HG03457 (cell line): Measurements from ENCODE around the gene FHIT.

Source experiments
- ATAC-seq: cut with Tn5 transposase; IDR thresholded peaks from one replicate; pipeline ENCODE4 v1.9.1; 2021; ENCODE audit warnings: moderate number of reproducible peaks; ENCODE audit not compliant: unreplicated experiment

FHIT gene

DNA sequence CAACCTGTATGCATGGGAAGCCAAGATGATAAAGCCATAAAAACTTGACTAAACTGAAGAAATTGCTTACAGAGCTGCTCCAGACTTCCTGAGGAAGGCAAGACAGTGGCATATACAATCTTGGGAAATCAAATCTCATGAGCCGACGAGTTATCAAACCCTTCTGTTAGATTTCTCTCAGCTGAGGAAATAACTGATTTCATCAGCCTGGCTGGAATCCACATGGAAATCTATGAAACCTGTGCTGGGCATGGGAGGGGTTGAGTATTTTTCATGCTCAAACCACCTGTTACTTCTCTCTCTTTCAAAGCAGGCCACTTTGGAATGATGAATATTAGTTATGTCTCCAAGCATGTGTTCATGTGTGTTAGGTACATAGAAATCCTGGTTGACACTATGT is 727.7 kb downstream of the FHIT start:
- no peak for ATAC-seq

DNA sequence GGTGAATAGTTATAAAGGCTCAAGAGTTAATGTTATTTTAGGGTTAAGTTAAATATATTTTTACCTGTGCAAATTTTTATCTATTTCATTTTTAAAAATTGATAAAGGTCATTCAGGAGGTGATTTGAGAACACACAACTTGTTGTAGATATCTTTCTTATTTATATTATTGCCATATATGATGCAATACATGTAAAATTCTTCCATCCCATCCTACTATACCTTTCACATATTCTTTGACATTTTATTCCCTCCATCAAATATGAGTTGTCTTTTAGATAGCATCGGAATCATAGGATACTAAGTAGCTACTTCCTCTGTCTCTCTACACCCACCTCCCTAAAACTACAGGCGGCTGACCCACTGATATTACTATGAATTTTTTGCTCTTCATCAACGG is 734.1 kb downstream of the FHIT start:
- ATAC-seq, result no peak

- ATAC-seq, result no peak
These were observed 736.4 kb downstream of the FHIT start for GRCh38 chr3:60514866-60515265.

DNA sequence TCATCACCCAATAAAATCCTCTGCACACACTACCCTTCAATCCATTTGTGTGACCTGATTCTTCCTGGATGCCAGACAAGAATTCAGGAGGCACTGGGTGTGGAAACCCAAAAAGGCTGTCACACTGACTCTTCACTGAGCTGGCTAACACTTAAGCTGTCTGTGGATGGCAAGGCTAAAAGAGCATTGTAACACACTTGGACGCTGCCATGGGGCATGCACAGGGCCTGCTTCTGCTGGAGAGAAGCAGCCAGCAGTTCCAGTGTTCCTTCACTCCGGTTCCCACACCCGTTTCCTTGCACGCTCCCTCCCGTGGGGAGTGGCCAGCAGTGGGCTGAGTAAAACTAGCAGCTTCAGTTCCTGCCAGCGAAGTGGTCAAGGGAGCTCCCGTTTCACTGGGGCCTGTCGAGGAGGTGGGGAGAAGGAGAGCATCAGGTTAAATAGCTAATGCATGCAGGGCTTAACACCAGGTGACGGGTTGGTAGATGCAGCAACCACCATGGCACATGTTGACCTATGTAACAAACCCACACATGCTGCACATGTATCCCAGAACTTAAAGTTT is 737.1 kb downstream of the FHIT start:
- ATAC-seq, result no peak

DNA sequence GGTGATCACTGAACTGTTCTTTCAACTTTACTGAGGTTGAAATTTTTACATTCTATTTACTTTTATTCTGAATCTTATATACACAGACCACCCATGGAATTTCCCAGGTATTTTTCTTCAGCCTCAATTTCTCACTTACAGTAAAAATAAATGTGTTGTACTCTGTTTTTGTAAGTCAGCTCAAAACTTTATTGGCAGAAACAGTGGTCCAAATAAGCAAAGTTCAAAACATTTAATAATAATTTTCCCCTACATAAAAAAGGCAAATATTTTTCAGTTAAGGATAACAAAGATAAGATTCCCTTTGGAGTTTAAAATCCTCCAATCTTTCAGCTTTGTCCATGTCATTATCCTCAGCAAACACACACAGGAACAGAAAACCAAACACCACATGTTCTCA is 738.0 kb downstream of the FHIT start:
- no peak for ATAC-seq

GRCh38 chr3:60512506-60512905 is 738.7 kb downstream of the FHIT start:
- no peak for ATAC-seq

DNA sequence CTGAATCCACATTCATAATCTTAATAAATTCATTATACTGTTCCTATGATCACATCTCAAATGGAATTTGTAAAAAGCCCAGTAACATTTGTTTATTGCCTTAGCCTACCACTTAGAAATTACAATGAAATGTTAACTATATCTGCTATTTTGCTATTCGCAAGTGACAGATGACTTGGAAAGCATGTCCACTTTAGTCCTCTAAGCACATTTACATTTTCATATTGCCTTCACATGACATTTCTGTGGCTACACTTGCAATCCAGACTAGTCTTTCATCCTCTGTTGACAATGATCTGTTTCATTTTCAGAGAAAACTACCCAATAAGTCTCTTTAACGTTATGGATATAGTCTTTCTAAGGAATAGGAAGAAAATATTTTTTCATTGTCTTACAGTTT is 741.8 kb downstream of the FHIT start:
- ATAC-seq, result no peak

GRCh38 chr3:60504827-60505457 is 746.3 kb downstream of the FHIT start:
- ATAC-seq, result no peak

DNA sequence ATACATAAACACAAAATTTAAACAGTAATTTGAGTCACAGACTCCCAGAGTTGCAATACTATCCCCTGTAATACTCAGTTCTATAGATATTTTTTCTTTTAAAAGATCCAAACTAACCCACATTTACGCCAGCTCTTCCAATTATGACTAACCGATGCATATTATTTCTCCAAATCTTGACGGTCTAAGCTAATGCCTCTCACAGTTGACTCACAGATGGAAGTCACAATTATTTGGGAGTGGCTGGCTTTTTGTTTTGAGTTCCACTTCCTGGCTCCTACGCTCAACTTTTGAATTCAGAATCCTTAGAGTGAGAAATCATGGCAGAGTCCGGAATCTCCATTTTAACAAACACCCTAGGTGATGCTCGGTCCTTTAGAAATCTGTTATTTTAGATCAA is 749.9 kb downstream of the FHIT start:
- ATAC-seq, result no peak

DNA sequence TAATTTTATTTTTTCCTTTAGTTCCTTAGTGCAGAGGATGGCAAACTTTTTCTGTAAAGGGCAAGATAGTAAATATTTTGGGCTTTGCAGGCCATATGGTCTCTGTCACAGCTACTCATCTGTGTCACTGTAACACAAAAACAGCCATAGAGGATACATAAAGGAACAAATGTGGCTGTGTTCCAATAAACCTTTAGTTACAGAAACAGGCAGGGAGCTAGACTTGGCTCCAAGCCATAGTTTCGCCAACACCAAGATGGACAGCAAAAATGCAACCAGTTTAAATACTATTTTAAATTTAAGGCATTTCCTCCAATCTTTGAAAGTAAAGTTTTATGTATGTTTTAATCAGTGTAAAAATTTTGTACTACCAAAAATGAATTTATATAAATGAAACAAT is 753.4 kb downstream of the FHIT start:
- ATAC-seq, result no peak

GRCh38 chr3:60490992-60491391 is 760.3 kb downstream of the FHIT start:
- no peak for ATAC-seq

GRCh38 chr3:60475096-60475495 is 776.2 kb downstream of the FHIT start:
- no peak for ATAC-seq

GRCh38 chr3:60469481-60469880 is 781.8 kb downstream of the FHIT start:
- ATAC-seq, result no peak

- no peak for ATAC-seq
These were observed 787.6 kb downstream of the FHIT start for GRCh38 chr3:60463685-60464084.

DNA sequence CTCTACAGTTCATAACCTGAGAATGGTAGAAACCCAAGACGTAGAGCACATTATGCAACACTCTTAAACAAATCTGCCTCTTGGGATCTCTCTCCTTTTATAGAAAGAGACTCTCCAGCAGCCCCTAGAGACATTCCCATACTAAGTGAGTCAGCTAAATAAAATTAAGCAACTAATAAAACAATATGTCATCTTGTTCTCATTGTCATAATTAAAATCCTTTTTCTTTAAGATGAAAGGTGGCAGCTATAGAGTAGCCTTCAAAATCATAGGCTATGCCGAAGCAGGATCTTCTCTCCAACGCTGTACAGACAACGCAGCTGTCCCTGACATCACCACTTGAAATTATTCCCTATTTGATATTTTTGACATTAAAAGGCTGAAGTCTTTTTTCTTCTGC is 790.0 kb downstream of the FHIT start:
- ATAC-seq, result no peak

- ATAC-seq, result no peak
These were observed 795.1 kb downstream of the FHIT start for GRCh38 chr3:60456180-60456579.

DNA sequence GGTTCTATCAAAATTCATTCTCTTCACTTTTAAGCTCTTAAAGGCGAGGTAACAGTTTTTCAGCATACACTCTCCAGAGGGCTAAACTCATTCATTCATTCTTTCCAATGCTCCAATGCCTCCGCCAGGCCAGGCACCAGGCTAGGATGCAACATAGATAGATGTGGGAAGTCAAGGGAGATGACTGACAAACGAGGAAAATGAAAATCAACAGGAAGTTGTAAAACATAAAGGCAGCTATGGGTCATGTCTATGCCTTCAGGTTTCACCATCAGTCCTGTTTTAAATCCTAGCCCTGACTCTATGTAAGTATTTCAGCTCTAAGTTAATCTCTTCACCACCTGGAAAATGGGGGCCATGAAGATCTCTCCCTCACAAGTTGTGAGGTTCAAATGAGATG is 797.9 kb downstream of the FHIT start:
- ATAC-seq, result no peak

DNA sequence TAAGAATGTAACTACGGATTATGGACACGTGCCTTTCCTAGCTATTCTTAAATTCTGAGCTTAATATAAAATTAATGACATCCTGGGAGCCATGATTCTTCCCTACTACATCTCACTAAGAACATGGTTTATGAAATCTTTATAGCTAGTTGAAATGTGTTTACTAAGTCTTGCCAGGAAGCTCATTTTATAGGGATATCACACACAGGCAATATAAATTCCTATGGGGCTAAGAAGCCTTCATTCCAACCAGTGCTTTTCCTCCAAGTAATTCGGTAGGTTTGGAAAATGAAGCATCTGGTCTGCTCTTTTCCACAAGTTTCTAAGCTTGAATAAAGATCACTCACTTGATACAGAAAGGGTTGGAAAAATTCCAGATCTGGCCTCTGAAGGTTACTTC is 802.6 kb downstream of the FHIT start:
- ATAC-seq, result no peak

DNA sequence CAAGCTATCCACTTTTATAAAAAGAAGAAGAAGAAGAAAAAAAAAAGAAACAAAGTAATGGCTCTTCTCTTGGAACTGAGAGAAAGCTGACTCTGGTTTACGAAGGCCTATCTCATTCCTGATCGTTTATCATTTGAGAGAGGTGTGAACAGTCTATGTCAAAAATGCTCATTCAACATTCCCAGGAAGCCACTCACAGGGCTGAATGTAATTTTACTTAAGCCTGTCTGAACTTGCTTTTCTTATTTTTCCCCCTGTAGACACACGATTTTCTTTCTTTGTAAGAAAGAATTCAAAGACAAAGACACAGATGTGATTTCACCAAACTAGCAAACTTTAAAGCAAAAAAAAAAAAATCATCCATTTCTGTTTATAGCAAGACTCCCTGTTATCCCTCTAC is 805.8 kb downstream of the FHIT start:
- ATAC-seq, result no peak

DNA sequence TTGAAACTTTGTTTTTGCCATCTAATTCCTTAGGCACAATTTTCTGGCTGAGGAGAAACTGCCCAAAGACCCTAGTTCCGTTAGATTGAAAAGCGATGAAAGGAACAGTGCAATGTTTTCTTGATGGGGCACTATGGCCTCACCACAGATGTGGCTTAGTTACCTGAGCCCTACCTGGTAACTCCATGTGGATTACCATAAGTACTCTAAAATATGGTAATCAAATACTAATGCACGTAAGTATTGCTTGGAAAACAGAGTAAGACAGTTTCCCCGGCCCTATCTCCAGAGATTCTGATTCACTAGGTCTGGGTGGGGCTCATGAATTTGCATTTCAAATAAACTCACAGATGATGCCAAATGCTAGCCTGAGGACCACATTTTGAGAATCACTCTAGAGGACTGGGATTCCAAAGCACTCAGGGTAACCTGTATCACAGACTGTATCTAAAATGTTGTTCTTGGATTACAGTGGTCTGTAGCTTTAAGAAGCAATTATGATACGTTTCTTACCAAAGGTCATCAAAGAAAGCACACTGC is 806.3 kb downstream of the FHIT start:
- no peak for ATAC-seq

DNA sequence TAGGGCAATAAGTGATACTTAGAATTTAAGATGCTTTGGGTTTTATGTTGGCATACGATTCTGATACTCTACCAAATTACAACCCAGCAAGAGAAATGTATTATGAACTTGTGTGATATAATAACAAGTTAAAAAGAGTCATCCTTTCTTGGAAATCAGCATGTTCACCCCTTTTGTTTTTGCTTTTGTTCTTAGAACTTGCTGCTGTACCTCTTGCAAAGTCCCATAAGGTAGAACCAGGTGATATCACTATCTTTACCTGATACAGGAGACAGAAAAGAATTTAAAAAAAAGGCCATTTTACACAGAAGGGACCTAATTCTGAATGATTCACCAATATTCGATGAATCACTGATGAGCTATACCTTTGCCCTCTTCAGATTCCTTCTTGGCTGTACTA is 810.4 kb downstream of the FHIT start:
- no peak for ATAC-seq

DNA sequence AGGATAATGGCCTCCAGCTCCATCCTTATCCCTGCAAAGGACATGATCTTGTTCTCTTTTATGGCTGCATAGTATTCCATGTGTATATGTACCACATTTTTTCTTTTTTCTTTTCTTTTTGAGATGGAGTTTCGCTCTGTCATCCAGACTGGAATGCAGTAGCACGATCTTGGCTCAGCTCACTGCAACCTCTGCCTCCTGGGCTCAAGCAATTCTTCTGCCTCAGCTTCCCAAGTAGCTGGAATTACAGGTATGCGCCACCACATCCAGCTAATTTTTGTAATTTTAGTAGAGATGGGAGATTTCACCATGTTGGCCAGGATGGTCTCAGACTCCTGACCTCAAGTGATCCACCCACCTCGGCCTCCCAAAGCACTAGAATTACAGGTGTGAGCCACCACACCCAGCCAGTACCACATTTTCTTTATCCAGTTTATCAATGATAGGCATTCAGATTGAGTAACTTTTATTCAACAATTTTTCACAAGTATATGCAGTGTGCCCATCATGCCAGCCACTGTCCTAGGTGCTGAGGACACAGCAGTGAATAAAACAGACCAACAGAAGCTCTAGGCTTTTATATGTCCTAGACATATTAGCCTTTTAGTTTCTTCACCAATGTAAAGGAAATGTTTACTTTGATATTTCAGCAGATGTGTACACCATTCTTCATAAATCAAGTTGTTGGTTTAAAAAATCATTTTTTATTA is 815.2 kb downstream of the FHIT start:
- ATAC-seq, result no peak
